ENCODE results near the gene GTF2A1.

The GTF2A1 gene

DNA sequence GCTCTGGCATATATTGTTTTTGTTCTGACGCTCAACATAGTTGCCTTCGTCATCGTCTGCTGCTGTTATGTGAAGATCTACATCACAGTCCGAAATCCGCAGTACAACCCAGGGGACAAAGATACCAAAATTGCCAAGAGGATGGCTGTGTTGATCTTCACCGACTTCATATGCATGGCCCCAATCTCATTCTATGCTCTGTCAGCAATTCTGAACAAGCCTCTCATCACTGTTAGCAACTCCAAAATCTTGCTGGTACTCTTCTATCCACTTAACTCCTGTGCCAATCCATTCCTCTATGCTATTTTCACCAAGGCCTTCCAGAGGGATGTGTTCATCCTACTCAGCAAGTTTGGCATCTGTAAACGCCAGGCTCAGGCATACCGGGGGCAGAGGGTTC, 77.0 kb downstream of the GTF2A1 start:
- DNase-seq (ENCODE audit: insufficient read length, low spot score) (no peak), FAIRE-seq (no peak)

DNA sequence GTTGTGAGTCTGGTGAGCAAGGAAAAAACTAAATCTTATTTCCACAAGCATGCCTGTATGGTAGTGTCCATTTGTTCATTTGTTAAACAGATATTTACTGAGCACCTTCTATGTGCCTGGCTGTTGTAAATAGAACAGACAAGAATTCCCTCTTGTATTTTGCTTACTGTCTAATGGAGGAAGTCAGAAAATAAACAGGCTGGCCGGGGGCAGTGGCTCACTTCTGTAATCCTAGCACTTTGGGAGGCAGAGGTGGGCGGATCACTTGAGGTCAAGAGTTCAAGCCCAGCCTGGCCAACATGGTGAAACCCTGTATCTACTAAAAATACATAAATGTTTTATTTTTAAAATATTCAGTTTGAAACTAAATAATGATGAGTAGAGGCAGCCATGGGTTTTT, 79.3 kb downstream of the GTF2A1 start:
- no peak for DNase-seq (ENCODE audit: insufficient read length, low spot score)

DNA sequence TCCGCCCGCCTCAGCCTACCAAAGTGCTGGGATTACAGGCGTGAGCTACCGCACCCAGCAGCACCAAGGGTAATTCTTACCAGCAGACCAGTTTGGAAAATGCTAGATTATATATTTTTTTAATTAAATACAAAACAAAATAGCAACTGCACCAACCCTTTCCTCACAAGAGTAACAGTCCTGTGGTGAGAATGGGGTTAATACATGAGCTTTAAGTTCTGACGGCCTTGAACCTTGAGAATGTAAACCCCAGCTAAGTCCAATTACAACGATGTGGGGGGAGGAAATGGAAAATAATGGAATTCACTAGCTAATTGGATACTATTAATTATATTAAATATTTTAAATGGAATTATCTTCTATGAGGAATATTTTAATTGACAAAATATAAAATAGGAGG, 82.3 kb downstream of the GTF2A1 start:
- FAIRE-seq: no peak
- no peak for DNase-seq (ENCODE audit: insufficient read length, low spot score)

More for the DNA sequence above, 79.3 kb downstream of the GTF2A1 start:
- FAIRE-seq: no peak

DNA sequence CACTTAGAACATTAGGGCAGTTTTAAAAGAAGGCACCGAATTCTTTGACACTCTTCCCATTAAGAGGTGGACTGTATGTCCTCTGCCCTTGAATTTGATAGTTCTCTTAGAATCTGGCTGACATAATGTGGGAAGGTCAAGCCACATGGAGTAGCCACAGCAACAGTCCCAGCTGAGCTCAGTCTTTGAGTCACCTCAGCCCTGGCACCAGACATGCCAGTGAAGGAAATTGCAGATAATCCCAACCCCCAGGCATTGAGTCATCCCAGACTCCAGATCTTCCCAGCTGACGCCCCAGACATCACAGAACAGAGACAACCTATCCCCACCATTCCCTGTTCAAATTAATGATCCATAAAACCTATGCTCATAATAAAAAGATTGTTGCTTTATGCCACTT, 83.4 kb downstream of the GTF2A1 start:
- DNase-seq (ENCODE audit: insufficient read length, low spot score): no peak
- FAIRE-seq: no peak

DNA sequence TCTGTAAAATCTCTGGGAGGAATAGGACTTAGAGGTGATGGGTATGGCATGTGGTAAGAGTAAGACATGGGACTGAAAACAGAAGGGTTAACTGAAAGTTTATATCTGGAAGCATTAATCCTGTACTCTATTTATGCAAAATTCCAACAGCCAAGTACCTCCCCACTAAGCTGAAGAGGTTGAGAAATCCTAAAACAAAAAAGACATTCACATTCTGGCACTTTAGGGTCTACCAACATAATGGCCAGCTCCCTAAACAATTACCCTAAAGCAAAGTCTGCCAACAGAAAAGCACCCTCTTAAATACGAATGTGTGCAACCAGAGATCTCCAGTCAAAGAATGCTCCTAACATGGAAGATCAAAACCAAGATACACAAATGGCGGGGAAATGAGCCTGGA, 87.4 kb downstream of the GTF2A1 start:
- FAIRE-seq: no peak
- no peak for DNase-seq (ENCODE audit: insufficient read length, low spot score)

DNA sequence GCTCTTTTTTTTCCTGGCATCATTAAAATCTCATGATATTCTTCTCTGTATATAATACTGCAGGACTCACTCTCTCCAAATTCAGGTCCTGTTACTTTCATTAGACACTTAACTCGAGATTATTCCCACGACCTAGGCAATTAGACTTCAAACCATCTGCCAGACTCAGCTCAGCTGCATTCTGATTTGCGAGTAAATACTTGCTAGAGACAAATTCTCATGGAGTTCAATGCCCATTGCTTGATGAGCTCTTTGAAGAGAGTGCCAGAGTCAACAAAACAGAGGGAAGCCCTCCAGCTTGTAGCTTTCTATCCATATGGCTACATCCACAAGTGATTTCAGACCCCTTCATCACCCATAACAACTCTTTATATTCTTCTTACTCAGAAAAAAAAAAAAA, 88.3 kb downstream of the GTF2A1 start:
- DNase-seq (ENCODE audit: insufficient read length, low spot score): no peak
- no peak for FAIRE-seq

DNA sequence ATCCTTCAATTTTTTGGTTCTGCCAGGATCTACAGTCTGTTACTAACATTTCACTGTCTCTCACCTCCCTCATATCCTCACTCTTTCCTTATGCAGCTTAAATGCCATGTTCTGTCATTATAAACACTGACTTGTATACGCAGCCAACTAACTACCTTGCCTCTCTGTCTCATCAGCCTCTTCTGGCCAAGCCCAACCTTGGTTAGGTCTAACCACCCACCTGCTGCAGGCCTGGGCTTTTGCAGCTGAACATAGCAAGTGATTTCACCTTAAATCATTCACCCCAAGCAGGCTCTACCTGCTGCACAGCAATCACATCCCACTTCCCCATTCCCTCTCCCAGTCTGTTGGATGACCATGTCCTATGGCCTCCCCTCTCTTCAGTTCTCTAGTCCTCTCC, 91.5 kb downstream of the GTF2A1 start:
- DNase-seq (ENCODE audit: insufficient read length, low spot score) (no peak), FAIRE-seq (no peak)

DNA sequence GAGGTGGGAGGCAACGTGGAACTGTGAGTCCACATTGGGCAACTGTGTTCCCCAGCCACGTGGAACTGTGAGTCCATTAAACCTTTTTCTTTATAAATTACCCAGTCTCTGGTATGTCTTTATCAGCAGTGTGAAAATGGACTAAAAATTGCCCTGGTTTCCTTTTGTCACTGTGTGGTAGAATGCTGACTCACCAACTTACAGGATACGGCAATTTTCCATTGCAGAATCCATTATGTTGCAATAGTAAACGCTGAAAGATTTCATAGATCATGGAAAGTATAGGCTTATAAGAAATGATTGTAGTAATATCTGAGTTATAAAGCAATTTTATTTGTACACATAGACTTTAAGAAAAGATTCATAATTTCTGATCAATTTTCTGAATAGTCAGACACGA, 93.0 kb downstream of the GTF2A1 start:
- DNase-seq (ENCODE audit: insufficient read length, low spot score) (no peak), FAIRE-seq (no peak)

DNA sequence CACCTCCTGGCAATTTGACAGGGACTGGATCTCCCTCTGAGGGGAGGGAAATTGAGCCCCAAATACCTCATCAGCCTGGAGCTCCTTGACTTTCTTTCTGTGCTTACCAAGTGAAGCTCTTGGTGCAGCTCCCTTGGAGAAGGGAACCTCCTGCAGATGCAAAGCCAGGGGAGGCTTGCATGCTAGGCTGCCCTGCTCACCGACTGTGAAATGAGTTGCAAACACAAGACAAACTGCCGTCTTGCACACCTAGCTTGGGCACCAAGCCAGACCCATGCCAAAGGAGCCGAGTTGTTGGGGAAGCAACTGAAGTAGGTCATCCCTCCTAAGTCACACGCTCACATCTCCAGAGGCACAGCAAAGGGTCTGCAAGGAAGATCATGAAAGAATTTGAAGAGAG, 95.2 kb downstream of the GTF2A1 start:
- FAIRE-seq: no peak
- no peak for DNase-seq (ENCODE audit: insufficient read length, low spot score)
